ENCODE results near the gene ZNF473.

DNA sequence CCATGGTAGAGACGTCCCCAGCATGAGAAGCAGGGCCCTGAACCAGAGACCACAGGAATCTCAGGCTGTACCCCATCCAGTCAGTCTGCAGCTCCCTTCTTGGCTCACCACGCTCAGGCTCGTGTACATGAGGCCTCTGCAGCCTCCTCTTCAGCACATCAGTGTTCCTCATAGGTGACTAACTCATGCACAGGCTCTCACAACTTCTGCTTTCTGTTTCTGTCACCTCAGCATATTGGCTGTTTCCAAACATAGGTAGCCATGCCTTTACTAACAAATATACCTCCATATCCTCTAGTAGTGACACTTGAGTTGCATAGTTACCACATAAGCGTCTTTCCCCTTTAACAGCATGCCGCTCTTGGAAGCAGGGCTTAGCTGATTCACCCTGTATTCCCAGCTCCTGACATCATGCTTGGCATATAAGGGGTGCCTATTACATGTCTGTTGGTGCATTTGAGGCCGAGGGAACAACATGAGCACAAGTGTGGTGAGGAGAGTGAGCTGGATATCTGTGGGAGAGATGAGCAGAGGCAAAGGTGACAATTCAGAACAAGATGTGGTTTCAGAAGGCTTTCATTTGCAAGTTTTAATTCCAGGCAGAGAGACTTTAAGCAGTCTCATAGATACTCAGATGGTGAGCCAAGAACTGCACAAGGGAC, 16.7 kb downstream of the ZNF473 start:
- no peak for TF ChIP-seq KLF6 (CRISPR knock-in tag; IDR thresholded peaks at IDR 0.05)
- TF ChIP-seq EP300 (IDR thresholded peaks at IDR 0.05; ENCODE audit: low read depth in 2 of 2, low read length in 2 of 2), result no peak
- TF ChIP-seq EP300 (CRISPR knock-in tag; IDR thresholded peaks at IDR 0.05; ENCODE audit: borderline replicate concordance), result no peak
- no peak for TF ChIP-seq ZNF510 (CRISPR knock-in tag; IDR thresholded peaks at IDR 0.05; ENCODE audit: low read depth)
- TF ChIP-seq EZH2 (conservative IDR thresholded peaks at IDR 0.05; ENCODE audit: low read depth, low read length), result no peak
- TF ChIP-seq POLR2AphosphoS2 (IDR thresholded peaks at IDR 0.05; ENCODE audit: low read depth, low read length), result no peak
- TF ChIP-seq CBFB (CRISPR knock-in tag; IDR thresholded peaks at IDR 0.05), result no peak
- TF ChIP-seq REST (IDR thresholded peaks at IDR 0.05; ENCODE audit: borderline replicate concordance in 1 of 2, low read depth in 1 of 2, low read length in 2 of 2), result no peak
- no peak for TF ChIP-seq PAX8 (CRISPR knock-in tag; IDR thresholded peaks at IDR 0.05; ENCODE audit: borderline replicate concordance)
- no peak for TF ChIP-seq CREM (IDR thresholded peaks at IDR 0.05)
- no peak for TF ChIP-seq CREM (CRISPR knock-in tag; IDR thresholded peaks at IDR 0.05)
- TF ChIP-seq USF2 (IDR thresholded peaks at IDR 0.05; ENCODE audit: low read depth, low read length), result no peak
- TF ChIP-seq USF2 (CRISPR knock-in tag; IDR thresholded peaks at IDR 0.05; ENCODE audit: borderline replicate concordance), result no peak
- TF ChIP-seq TCF7 (IDR thresholded peaks at IDR 0.05; ENCODE audit: low read depth), result no peak
- no peak for TF ChIP-seq FOXA3 (CRISPR knock-in tag; IDR thresholded peaks at IDR 0.05)
- TF ChIP-seq ZBTB8A (CRISPR knock-in tag; IDR thresholded peaks at IDR 0.05; ENCODE audit: borderline replicate concordance, low read depth), result no peak
